Renal cortical epithelial cell (primary cell): ENCODE data around the gene SLC23A2. TPM values are rescaled to one million over a fixed set of nuclear protein-coding genes. Genes with fewer than 3 reads are reported as not detected.
A peak's percentile ranks its signal among the peaks of the same experiment; 100 is the strongest.
"Not testable (repeated sequence)": the region's sequence is repeated elsewhere in the genome, so short reads cannot be mapped to it uniquely, and the experiment has no call there.

Experiments
- DNase-seq: peaks from one replicate; pipeline ENCODE4 v3.0.0-alpha.2; 2011; ENCODE audit warnings: low read depth
- total RNA-seq: library from RNA; depleted of rRNA; stranded (reverse); fragments of >200 nt; gene quantifications from 2 replicates; pipeline ENCODE4 v1.2.3, GENCODE V29; 2014

The SLC23A2 gene
- total RNA-seq, 1 donor from 2014 or later, result 10.8 TPM

DNA sequence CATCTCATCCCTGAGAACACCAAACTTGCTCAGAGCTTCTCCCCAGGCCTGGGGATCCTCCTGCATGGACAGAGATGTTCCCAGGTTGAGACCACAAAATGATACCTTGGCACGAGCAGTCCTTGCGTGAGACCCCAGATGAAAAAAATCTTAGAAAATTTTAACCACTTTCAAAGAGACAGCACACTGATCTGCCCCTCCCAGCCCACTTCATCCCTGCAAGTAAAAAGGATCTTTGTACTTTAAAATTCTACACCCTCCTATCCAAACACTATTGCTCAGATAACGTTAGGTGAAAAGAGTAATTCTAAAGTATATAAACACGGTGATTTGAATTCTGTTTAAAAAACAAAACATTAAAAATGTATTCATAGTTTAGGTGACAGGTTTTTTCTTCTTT is 98.5 kb downstream of the SLC23A2 start:
- DNase-seq, result no peak

DNA sequence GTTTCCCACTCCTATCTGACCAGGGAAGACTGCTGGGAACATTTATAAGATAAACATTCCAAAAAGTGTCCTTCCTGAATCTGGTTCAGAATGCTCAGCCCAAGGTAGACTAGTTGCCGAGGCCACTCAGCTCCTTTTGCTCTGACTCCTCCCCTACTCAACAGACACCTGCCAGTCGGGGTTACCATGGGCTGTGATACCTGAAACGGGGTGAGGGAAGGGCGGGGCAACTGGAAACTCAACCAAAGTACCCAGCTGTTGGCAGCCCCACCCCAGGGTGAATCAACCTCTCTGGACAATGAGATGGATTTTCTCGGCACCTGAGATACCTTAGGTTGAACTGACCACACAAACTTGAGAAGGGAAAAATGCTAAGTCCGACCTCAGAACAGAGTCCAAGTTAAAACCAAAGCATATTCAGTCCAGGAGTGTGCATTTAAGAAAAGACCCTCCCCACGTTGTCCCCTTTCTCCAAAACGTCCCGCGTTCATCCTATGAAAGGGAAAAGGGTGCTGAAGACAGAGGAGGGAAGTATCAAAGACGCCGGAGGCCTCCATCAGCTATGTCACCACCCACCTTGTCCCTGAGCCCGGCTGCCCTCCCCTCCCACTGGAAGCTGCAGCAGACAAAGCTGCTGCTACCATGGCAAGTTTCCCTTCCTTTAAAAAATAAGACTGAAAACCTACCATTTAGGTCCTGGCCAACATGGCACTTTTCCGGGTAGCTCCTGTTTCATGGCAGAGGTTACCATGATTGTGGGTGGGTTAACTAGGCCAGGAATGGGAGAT is 100.1 kb downstream of the SLC23A2 start:
- no peak for DNase-seq

DNA sequence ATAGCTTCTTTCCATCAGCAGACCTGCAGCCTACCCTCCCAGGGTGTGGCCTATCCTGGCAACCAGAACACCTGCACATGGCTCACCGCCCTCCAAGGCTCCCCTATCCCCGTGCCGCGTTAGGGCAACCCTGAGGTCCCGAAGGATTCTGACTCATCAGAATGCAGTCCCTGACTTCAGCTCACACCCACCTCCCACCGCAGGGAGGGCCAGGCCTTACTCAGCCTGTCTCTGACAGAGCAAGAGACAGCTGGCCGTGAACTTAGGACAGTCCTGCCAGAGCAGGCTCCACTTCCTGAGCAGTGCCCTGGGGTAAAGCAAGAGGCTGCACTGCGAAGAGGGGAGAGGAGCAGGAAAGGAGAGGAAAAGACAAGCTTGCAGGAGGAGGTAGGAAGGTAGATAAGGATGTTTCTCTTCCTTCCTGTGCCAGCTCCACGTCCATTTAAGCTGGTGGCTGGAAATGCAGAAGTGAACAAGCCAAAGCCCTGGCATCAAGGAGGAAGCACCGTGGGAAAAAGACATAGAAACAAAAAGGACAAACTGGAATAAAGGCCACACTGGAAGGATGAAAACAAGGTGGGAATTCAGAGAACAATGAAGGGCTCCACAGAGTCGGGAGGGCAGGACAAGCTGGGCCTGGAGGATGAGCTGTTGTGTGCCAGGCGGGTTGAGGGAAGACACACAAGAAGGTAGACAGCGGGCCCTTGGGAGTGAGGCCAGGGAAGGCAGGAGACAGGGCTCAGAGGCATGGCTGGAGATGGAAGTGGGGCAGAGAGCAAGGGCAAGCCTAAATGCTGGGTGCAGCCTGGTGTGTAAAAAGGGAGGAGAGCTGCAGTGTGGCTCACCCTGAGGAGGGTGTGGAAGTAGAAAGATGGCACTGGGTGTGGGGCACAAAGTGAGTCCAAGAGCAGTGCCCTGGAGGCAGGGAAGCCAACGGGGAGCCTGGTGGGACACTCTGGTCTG is 102.7 kb downstream of the SLC23A2 start:
- peak; percentile 80 for DNase-seq

DNA sequence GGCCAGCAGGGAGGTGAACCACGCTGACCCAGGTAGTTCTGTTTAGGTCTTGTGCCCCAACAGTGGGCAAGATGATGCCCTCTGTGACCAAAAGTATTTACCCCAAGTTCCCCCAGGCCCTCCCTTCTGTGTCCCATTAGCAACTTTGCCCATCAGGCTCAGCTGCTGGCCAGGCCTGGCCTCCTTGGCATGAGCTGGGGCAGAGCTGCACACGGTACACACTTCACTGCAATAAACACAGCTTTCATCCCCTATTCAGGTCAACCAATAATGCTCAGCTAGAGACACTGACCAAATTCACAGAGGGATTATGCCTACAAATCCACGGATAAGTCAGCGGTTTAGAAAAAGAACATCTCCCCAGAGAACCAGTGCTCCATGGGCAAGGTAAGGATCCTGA is 103.7 kb downstream of the SLC23A2 start:
- no peak for DNase-seq

DNA sequence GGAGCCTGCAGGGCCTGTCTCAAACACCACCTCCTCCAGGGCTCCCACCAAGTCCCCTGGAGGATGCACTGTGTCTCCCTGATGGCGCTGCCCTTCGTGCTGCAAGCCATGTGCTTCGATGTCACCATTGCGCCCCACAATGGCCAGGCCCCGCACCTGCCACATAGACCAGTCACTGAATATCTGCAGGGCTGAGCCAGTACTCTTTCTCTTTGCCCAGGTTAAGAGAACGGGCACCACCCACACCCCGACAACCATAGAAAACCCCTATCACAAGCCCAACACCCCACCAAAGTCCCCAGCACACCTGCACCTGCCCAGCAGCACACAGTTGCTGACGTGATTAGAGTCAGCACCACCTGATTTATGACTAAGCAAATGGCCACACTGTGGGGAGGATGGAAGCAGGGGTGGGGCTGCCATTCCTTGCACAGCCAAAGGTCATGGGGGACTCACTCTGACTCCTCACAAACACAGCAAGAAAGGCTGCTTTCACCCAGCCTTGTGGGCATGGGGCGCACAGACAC is 104.3 kb downstream of the SLC23A2 start:
- no peak for DNase-seq

GRCh38 chr20:4896119-4896702 is 105.1 kb downstream of the SLC23A2 start:
- no peak for DNase-seq

- DNase-seq, result no peak
Observed at GRCh38 chr20:4894981-4895381, 106.3 kb downstream of the SLC23A2 start.

GRCh38 chr20:4894409-4894808 is 106.9 kb downstream of the SLC23A2 start:
- no peak for DNase-seq

DNA sequence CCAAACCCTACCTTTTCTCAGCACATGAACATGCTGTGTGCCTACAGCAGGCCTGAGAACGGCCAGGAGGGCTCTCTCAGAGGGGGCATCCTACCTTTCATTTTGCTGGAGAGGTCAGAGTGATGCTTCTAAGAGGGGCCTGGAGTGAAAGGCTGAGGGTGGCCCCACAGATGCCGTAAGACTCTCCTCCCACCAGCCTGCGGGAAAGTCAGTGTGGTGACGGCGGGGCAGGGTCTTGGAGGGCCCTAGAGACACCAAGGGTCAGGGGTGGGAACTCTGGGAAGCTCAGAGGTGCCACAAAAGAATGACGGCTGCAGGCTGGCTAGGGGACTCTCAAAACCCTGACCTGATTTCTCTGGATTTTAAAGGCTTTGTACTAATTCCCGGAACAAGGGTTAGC is 107.6 kb downstream of the SLC23A2 start:
- DNase-seq, result no peak

- no peak for DNase-seq
Observed at GRCh38 chr20:4891997-4892396, 109.3 kb downstream of the SLC23A2 start.

GRCh38 chr20:4891190-4891763 is 110.0 kb downstream of the SLC23A2 start:
- no peak for DNase-seq

GRCh38 chr20:4889446-4889845 is 111.9 kb downstream of the SLC23A2 start:
- no peak for DNase-seq

- DNase-seq, result no peak
Observed at GRCh38 chr20:4887586-4887985, 113.7 kb downstream of the SLC23A2 start.

DNA sequence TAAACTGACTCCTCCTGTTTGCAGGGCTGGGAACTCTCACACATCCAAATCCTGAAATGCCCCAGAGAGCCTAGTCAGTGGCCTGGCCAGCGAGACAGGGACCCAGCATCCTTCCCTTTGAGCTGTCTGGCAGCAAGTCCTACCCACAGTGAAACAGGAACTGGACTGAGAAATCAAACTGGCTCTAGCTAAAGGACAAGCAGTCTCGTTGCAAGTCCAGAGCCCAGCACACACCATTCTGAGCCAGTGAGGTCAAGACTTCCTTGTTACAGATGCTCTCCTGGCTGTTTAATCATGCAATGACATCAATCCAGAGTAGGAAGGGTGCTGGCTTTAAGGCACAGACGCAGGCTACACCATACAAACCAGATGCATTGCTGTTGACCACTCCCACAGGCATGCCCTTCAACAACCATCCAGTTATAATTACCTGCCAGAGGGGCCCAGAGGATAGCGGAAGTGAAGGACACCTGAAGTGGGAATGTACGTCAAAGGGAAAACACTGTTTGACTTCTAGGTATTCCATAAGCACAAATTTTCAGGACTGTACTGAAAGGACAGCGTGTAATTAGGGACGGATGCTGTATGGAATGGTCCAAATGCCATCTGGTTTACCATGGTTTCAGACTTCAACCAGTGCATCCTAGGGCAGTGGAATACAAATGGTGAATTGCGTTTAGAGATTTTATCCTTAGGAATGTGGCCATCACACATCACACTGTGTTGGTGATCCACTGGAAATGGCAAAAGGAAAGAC is 114.4 kb downstream of the SLC23A2 start:
- no peak for DNase-seq

DNA sequence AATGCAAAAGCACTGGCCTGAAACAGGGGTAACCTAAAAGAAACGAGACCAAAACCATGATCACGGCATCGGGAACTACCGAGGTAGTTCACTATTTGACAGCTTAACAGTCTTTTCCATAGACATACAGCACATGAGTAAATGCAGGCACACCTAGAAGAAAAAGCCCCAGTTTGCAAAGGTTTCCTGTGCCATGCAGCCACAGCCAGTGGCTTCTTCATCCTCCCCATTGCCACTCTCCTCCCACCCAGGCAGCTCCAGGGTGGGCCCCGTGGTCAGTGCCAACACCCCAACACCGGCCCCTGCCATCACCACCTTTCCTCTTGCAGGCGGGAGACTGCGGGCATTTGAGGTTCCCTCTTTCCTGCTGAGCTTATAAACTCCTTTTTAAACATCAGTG is 115.4 kb downstream of the SLC23A2 start:
- DNase-seq, result no peak

DNA sequence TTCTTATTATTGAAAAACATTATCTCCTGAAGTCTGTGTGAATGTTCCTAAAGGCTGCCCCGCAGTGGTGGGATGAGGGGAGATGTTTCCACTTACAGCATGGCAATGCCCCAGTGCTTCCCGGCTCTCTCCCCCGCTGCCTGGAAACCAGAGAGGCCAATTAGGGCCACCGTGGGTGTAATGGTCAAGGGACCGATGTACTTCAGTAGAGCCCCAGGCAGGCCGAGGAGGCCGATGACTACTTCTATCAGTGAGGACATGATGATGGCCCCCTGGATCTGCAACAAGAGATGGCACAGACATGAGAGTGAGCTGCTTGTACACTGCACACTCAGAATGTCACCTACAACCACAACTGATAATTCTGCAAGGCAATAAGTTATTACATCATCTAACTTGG is 117.8 kb downstream of the SLC23A2 start:
- DNase-seq, result no peak

GRCh38 chr20:4883051-4883450 is 118.3 kb downstream of the SLC23A2 start:
- no peak for DNase-seq

DNA sequence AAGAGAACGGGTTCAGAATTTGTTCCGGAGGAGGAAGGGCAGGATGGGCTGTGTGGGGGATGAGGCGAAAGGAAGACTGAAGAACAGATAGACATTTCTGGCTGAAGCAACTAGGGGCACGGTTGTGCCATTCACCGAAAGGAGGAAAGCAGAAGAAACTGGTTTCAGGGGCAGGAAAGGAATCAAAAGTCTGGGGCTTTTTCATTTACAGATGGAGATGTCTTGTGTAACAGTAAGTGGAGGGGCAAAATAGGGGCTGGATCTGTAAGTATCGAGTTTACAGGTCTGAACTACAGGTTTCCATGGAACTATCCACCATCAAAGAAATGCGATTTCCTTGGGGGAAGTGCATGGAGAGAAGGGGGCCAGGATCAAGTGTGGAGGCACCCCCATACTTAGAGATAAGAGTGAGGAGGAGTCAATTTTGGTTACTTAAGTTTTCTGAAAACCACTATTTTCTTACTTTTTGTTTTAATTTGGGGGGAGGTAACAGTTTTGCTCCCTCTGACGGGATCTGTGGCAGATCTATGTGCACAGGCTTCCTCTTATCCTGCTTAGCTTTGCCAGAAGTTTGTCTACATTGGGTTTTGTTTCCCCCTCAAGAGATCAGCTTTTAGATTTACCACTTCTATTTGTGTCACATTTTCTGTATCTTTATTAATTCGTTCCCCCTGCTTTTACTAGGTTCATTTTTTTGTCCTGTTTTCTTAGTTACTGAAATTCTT is 120.1 kb downstream of the SLC23A2 start:
- no peak for DNase-seq

- DNase-seq, result no peak
Observed at GRCh38 chr20:4880051-4880450, 121.3 kb downstream of the SLC23A2 start.

- not testable (repeated sequence) for DNase-seq
Observed at GRCh38 chr20:4878099-4878498, 123.2 kb downstream of the SLC23A2 start.
